OCI-LY3 (cell line): ENCODE results near the gene SURF6.

Source experiments
- H2AFZ ChIP-seq: fragments of 200-600, 300-600 bp; shearing (Covaris generic); 2 replicates; pipeline ENCODE4 v1.6.0; 2014; ENCODE audit warnings: antibody characterized with exemption, low read depth, low read length
- H3K27ac ChIP-seq: fragments of 200-600, 300-600 bp; sonication (generic); 2 replicates; pipeline ENCODE4 v1.5.1; 2014; ENCODE audit warnings: mild to moderate bottlenecking, low read length, moderate library complexity, mixed read lengths
- H3K27me3 ChIP-seq: fragments of 200-600, 300-600 bp; sonication (generic); 2 replicates; pipeline ENCODE4 v1.6.1; 2014; ENCODE audit warnings: low read depth, low read length, mixed read lengths
- H3K36me3 ChIP-seq: fragments of 200-600, 300-600 bp; sonication (generic); replicated peaks from 2 replicates; pipeline ENCODE3; 2014; ENCODE audit warnings: low read depth, low read length, mixed read lengths
- H3K4me1 ChIP-seq: fragments of 300-600, 200-600 bp; sonication (generic); 2 replicates; pipeline ENCODE4 v1.6.1; 2014; ENCODE audit warnings: low read length, mixed read lengths
- H3K4me2 ChIP-seq: fragments of 200-600, 300-600 bp; sonication (generic); 2 replicates; pipeline ENCODE4 v1.6.1; 2014; ENCODE audit warnings: low read length, mixed read lengths
- H3K4me3 ChIP-seq: fragments of 300-600, 200-600 bp; sonication (generic); 2 replicates; pipeline ENCODE4 v1.5.1; 2014; ENCODE audit warnings: antibody characterized with exemption, mild to moderate bottlenecking, low read length, moderate library complexity
- H3K79me2 ChIP-seq: fragments of 300-600, 200-600 bp; shearing (Covaris generic); 2 replicates; pipeline ENCODE4 v1.6.1; 2014; ENCODE audit warnings: mild to moderate bottlenecking, low read length, mixed read lengths
- H3K9ac ChIP-seq: fragments of 300-600, 200-600 bp; shearing (Covaris generic); 2 replicates; pipeline ENCODE4 v1.6.0; 2014; ENCODE audit warnings: mild to moderate bottlenecking, low read length, moderate library complexity
- H3K9me3 ChIP-seq: fragments of 200-600, 300-600 bp; shearing (Covaris generic); 2 replicates; pipeline ENCODE4 v1.6.1; 2014; ENCODE audit warnings: low read length, mixed read lengths; ENCODE audit not compliant: insufficient read depth
- H4K20me1 ChIP-seq: fragments of 200-600, 300-600 bp; sonication (generic); 2 replicates; pipeline ENCODE4 v1.6.1; 2016; ENCODE audit warnings: low read length, mixed read lengths; ENCODE audit not compliant: insufficient read depth
- CTCF ChIP-seq: fragments of 200-600, 300-600 bp; sonication (generic); IDR thresholded peaks from 2 replicates; pipeline ENCODE4 v1.5.1; 2014; ENCODE audit warnings: antibody characterized with exemption, low read length, low read depth
- EZH2phosphoT487 ChIP-seq: fragments of 200-600 bp; shearing (Covaris generic); IDR thresholded peaks from 2 replicates; pipeline ENCODE4 v1.6.1; 2018; ENCODE audit warnings: antibody characterized with exemption, mixed run types, low read depth

SURF6 gene

GRCh38 chr9:133367221-133367620, 31.2 kb upstream of the SURF6 start:
- no peak overlapping the region for H3K4me2 ChIP-seq
- no peak overlapping the region for H2AFZ ChIP-seq
- peaks cover 82% of the 10 kb centered on the region for H3K36me3 ChIP-seq
- H4K20me1 ChIP-seq = peaks cover 65% of the 10 kb centered on the region
- TF ChIP-seq EZH2phosphoT487 (no peak), CTCF (no peak)
- no peak overlapping the region for H3K27ac ChIP-seq
- H3K4me3 ChIP-seq = no peak overlapping the region
- no peak overlapping the region for H3K9ac ChIP-seq
- no peaks in the 10 kb centered on the region for H3K27me3 ChIP-seq
- H3K4me1 ChIP-seq = no peaks in the 10 kb centered on the region
- H3K79me2 ChIP-seq = peaks cover 67% of the 10 kb centered on the region
- H3K9me3 ChIP-seq = no peaks in the 10 kb centered on the region

- no peak overlapping the region for H2AFZ ChIP-seq
- H3K4me1 ChIP-seq = no peaks in the 10 kb centered on the region
- H3K9me3 ChIP-seq = no peaks in the 10 kb centered on the region
- H3K4me3 ChIP-seq = no peak overlapping the region
- H4K20me1 ChIP-seq = peaks cover 57% of the 10 kb centered on the region
- no peak overlapping the region for H3K9ac ChIP-seq
- no peak overlapping the region for H3K4me2 ChIP-seq
- no peaks in the 10 kb centered on the region for H3K27me3 ChIP-seq
- TF ChIP-seq EZH2phosphoT487 = no peak
- peaks cover 87% of the 10 kb centered on the region for H3K36me3 ChIP-seq
- no peak overlapping the region for H3K27ac ChIP-seq
- H3K79me2 ChIP-seq = peaks cover 59% of the 10 kb centered on the region
These were observed 30.4 kb upstream of the SURF6 start for GRCh38 chr9:133366435-133366834.

GRCh38 chr9:133362359-133363044, 26.5 kb upstream of the SURF6 start:
- H2AFZ ChIP-seq = no peak overlapping the region
- no peaks in the 10 kb centered on the region for H3K27me3 ChIP-seq
- H3K4me2 ChIP-seq = no peak overlapping the region
- H3K36me3 ChIP-seq = peaks cover 68% of the 10 kb centered on the region
- no peaks in the 10 kb centered on the region for H3K9me3 ChIP-seq
- H3K79me2 ChIP-seq = peaks cover 26% of the 10 kb centered on the region
- no peak for TF ChIP-seq EZH2phosphoT487
- no peak for TF ChIP-seq CTCF
- H3K4me1 ChIP-seq = peaks cover 2% of the 10 kb centered on the region; the same call in 1 of the 2 replicates
- no peak overlapping the region for H3K4me3 ChIP-seq
- H3K9ac ChIP-seq = no peak overlapping the region
- peaks cover 18% of the 10 kb centered on the region for H4K20me1 ChIP-seq
- H3K27ac ChIP-seq = no peak overlapping the region

- H4K20me1 ChIP-seq = peaks cover 9% of the 10 kb centered on the region
- no peak overlapping the region for H2AFZ ChIP-seq
- no peaks in the 10 kb centered on the region for H3K27me3 ChIP-seq
- TF ChIP-seq EZH2phosphoT487 (no peak), CTCF (no peak)
- H3K79me2 ChIP-seq = peaks cover 25% of the 10 kb centered on the region
- peaks cover 6% of the 10 kb centered on the region for H3K4me1 ChIP-seq
- H3K4me2 ChIP-seq = no peak overlapping the region
- H3K27ac ChIP-seq = no peak overlapping the region
- peaks cover 60% of the 10 kb centered on the region for H3K36me3 ChIP-seq
- no peaks in the 10 kb centered on the region for H3K9me3 ChIP-seq
- H3K9ac ChIP-seq = no peak overlapping the region
- H3K4me3 ChIP-seq = no peak overlapping the region
These were observed 25.6 kb upstream of the SURF6 start for GRCh38 chr9:133361507-133362092.
